KMS-11 (cell line): ENCODE data around the gene NDC80.
A peak's percentile ranks its signal among the peaks of the same experiment; 100 is the strongest.
"Not testable (repeated sequence)": the region's sequence is repeated elsewhere in the genome, so short reads cannot be mapped to it uniquely, and the experiment has no call there.

Experiments
- H2AFZ ChIP-seq: fragments of 200-600 bp; sonication (generic); 2 replicates; pipeline ENCODE4 v1.6.1; 2016; ENCODE audit warnings: antibody characterized with exemption, mixed run types, low read depth
- H3K27ac ChIP-seq: fragments of 200-600 bp; sonication (generic); 2 replicates; pipeline ENCODE4 v1.6.1; 2016; ENCODE audit warnings: mild to moderate bottlenecking, mixed run types
- H3K27me3 ChIP-seq: fragments of 200-600 bp; sonication (generic); 2 replicates; pipeline ENCODE4 v1.6.1; 2017; ENCODE audit warnings: mild to moderate bottlenecking, low read depth, mixed run types, moderate library complexity; ENCODE audit not compliant: insufficient read depth
- H3K36me3 ChIP-seq: fragments of 200-600 bp; sonication (generic); 2 replicates; pipeline ENCODE4 v1.6.1; 2017; ENCODE audit warnings: mild to moderate bottlenecking, mixed run types; ENCODE audit not compliant: insufficient read depth
- H3K4me1 ChIP-seq: fragments of 200-600 bp; sonication (generic); 2 replicates; pipeline ENCODE4 v1.6.1; 2016; ENCODE audit warnings: mild to moderate bottlenecking, low read depth, mixed run types; ENCODE audit not compliant: poor library complexity, severe bottlenecking
- H3K4me2 ChIP-seq: fragments of 200-600 bp; sonication (generic); 2 replicates; pipeline ENCODE4 v1.7.0; 2016; ENCODE audit warnings: mild to moderate bottlenecking, mixed run types
- H3K4me3 ChIP-seq: fragments of 200-600 bp; sonication (generic); IDR thresholded peaks from 2 replicates; pipeline ENCODE4 v1.6.1; 2017; ENCODE audit warnings: low read depth, low read length, mixed read lengths; ENCODE audit not compliant: insufficient read depth
- H3K79me2 ChIP-seq: fragments of 200-600 bp; sonication (generic); 2 replicates; pipeline ENCODE4 v1.6.1; 2016; ENCODE audit warnings: low read depth, mixed run types; ENCODE audit not compliant: insufficient read depth
- H3K9ac ChIP-seq: fragments of 200-600 bp; sonication (generic); 2 replicates; pipeline ENCODE4 v1.6.1; 2016; ENCODE audit warnings: mild to moderate bottlenecking, mixed run types
- H4K20me1 ChIP-seq: fragments of 200-600 bp; sonication (generic); 2 replicates; pipeline ENCODE4 v1.6.1; 2016; ENCODE audit warnings: mild to moderate bottlenecking, mixed run types; ENCODE audit not compliant: insufficient read depth
- TF ChIP-seq, protein P1 (sequence below): fragments of 200-600 bp; sonication (generic); conservative IDR thresholded peaks from 2 replicates; pipeline ENCODE4 v1.6.1; 2017; ENCODE audit warnings: low read depth, mild to moderate bottlenecking, antibody characterized with exemption, low read length, moderate library complexity, mixed read lengths

The NDC80 gene

GRCh38 chr18:2541925-2542563 lies 29.3 kb upstream of the NDC80 start:
- H3K4me2 ChIP-seq, H3K4me3 ChIP-seq, H2AFZ ChIP-seq, H3K27me3 ChIP-seq, H3K9ac ChIP-seq, H3K4me1 ChIP-seq, H3K79me2 ChIP-seq, H4K20me1 ChIP-seq, H3K27ac ChIP-seq, H3K36me3 ChIP-seq: not testable (repeated sequence)
- TF ChIP-seq, protein P1, sequence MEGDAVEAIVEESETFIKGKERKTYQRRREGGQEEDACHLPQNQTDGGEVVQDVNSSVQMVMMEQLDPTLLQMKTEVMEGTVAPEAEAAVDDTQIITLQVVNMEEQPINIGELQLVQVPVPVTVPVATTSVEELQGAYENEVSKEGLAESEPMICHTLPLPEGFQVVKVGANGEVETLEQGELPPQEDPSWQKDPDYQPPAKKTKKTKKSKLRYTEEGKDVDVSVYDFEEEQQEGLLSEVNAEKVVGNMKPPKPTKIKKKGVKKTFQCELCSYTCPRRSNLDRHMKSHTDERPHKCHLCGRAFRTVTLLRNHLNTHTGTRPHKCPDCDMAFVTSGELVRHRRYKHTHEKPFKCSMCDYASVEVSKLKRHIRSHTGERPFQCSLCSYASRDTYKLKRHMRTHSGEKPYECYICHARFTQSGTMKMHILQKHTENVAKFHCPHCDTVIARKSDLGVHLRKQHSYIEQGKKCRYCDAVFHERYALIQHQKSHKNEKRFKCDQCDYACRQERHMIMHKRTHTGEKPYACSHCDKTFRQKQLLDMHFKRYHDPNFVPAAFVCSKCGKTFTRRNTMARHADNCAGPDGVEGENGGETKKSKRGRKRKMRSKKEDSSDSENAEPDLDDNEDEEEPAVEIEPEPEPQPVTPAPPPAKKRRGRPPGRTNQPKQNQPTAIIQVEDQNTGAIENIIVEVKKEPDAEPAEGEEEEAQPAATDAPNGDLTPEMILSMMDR: peak; percentile 60; the same call in 1 of the 2 replicates

- no peaks in the 10 kb centered on the region for H3K36me3 ChIP-seq
- H3K79me2 ChIP-seq: no peaks in the 10 kb centered on the region
- no peak overlapping the region for H3K9ac ChIP-seq
- H2AFZ ChIP-seq: no peak overlapping the region
- H4K20me1 ChIP-seq: no peaks in the 10 kb centered on the region
- TF ChIP-seq, protein P1: no peak
- no peaks in the 10 kb centered on the region for H3K27me3 ChIP-seq
- H3K4me3 ChIP-seq: no peak overlapping the region
- H3K27ac ChIP-seq: no peak overlapping the region
- H3K4me1 ChIP-seq: peaks cover 4% of the 10 kb centered on the region
- H3K4me2 ChIP-seq: no peak overlapping the region
Measured at GRCh38 chr18:2545155-2545554, 26.2 kb upstream of the NDC80 start.

DNA sequence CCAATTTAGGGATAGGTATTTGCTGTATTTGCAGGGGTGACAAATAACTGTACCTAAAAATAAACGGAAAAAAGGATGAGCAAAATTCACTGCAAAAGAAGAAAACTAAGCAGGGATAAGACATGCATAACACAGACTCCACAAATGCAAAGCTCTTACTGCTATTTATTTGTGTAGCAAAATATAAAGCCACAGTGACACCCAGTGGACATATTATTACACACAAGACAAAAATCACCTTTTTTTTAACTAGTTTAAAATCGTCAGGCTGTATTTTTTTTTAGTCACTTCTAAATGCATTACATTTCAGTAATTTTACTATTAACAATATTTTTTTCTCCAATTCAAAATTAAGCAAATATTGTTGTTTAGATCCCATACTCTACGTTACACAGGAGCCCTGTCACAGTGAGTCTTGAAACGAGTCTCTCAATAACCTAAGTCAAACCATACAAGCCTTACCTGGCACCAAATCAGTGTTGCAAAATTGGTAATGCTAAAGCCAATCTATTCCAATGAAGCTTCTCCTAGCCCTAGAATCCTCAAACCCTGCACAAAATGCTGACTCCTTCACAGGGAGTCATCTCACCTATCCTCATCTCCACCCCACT lies 23.8 kb upstream of the NDC80 start:
- Histone ChIP-seq H3K9ac (no peak overlapping the region), H3K27ac (no peak overlapping the region), H4K20me1 (no peaks in the 10 kb centered on the region), H3K4me2 (no peak overlapping the region), H2AFZ (no peak overlapping the region), H3K27me3 (no peaks in the 10 kb centered on the region), H3K36me3 (no peaks in the 10 kb centered on the region), H3K4me1 (no peaks in the 10 kb centered on the region), H3K79me2 (no peaks in the 10 kb centered on the region), H3K4me3 (no peak overlapping the region)
- TF ChIP-seq, protein P1: peak; percentile 72

DNA sequence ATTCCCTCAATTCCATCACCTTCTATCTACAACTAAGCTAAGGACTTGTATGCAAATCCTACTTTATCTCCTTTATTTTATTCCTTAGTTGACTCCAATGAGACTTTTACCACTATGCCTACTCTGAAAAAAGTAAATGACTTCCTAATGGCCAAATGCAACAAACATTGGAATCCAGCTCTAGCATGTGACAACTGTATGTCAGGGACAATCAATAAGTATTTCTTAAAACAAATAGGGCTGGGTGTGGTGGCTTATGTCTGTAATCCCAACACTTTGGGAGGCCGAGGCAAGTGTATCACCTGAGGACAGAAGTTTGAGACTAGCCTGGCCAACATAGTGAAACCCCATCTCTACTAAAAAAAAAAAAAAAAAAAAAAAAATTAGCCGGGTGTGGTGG lies 21.9 kb upstream of the NDC80 start:
- TF ChIP-seq, protein P1: no peak
- no peaks in the 10 kb centered on the region for H3K27me3 ChIP-seq

More for the DNA sequence above, 21.9 kb upstream of the NDC80 start:
- no peaks in the 10 kb centered on the region for H3K4me1 ChIP-seq
- H3K9ac ChIP-seq: no peak overlapping the region
- H3K79me2 ChIP-seq: no peaks in the 10 kb centered on the region
- H3K4me3 ChIP-seq: no peak overlapping the region
- no peaks in the 10 kb centered on the region for H4K20me1 ChIP-seq
- H3K4me2 ChIP-seq: no peak overlapping the region
- H3K27ac ChIP-seq: no peak overlapping the region
- no peaks in the 10 kb centered on the region for H3K36me3 ChIP-seq
- no peak overlapping the region for H2AFZ ChIP-seq
